ENCODE measurements around the gene FOXP1. TPM values are rescaled to one million over a fixed set of nuclear protein-coding genes. Genes with fewer than 3 reads are reported as not detected.
"Not testable (repeated sequence)": the region's sequence is repeated elsewhere in the genome, so short reads cannot be mapped to it uniquely, and the experiment has no call there.

The FOXP1 gene
- total RNA-seq, 1 experiment from 2014 or later = 24.7 TPM

- no peak for DNase-seq
- H3K36me3 ChIP-seq (replicated peaks; ENCODE audit: control insufficient read depth, insufficient read depth, low read length) = no peaks in the 10 kb centered on the region
- no peak overlapping the region for H3K4me3 ChIP-seq (ENCODE audit: insufficient read depth, low read depth, low read length)
- H3K27me3 ChIP-seq (ENCODE audit: control insufficient read depth, insufficient read depth, low read length) = no peaks in the 10 kb centered on the region
Measured at GRCh38 chr3:71030748-71031147, 552.8 kb downstream of the FOXP1 start.

GRCh38 chr3:71029770-71030169 is 553.8 kb downstream of the FOXP1 start:
- Histone ChIP-seq H3K4me3 (ENCODE audit: insufficient read depth, low read depth, low read length) (no peak overlapping the region), H3K27me3 (ENCODE audit: control insufficient read depth, insufficient read depth, low read length) (no peaks in the 10 kb centered on the region), H3K36me3 (replicated peaks; ENCODE audit: control insufficient read depth, insufficient read depth, low read length) (no peaks in the 10 kb centered on the region)
- DNase-seq = no peak

DNA sequence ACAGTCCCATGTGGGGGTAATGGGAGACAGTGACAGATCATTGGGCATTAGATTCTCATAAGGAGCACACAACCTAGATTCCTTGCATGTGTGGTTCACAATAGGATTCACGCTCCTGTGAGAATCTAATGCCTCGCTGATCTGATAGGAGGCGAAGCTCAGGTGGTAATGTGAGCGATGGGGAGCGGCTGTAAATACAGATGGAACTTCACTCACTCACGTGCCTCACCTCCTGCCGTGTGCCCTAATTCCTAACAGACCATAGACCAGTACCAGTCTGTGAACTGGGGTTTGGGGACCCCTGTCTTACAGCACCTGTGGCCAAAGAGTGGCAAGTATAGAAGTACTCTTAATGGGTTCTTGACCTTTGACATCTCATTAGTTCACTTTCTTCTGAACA is 554.7 kb downstream of the FOXP1 start:
- Histone ChIP-seq H3K27me3 (ENCODE audit: control insufficient read depth, insufficient read depth, low read length) (no peaks in the 10 kb centered on the region), H3K4me3 (ENCODE audit: insufficient read depth, low read depth, low read length) (no peak overlapping the region), H3K36me3 (replicated peaks; ENCODE audit: control insufficient read depth, insufficient read depth, low read length) (no peaks in the 10 kb centered on the region)
- DNase-seq = no peak

GRCh38 chr3:71028184-71028583 is 555.3 kb downstream of the FOXP1 start:
- Histone ChIP-seq H3K4me3 (ENCODE audit: insufficient read depth, low read depth, low read length) (no peak overlapping the region), H3K27me3 (ENCODE audit: control insufficient read depth, insufficient read depth, low read length) (no peaks in the 10 kb centered on the region), H3K36me3 (replicated peaks; ENCODE audit: control insufficient read depth, insufficient read depth, low read length) (no peaks in the 10 kb centered on the region)
- DNase-seq = no peak

GRCh38 chr3:71026634-71027578 is 556.6 kb downstream of the FOXP1 start:
- no peak for DNase-seq
- Histone ChIP-seq H3K36me3 (replicated peaks; ENCODE audit: control insufficient read depth, insufficient read depth, low read length) (no peaks in the 10 kb centered on the region), H3K27me3 (ENCODE audit: control insufficient read depth, insufficient read depth, low read length) (no peaks in the 10 kb centered on the region), H3K4me3 (ENCODE audit: insufficient read depth, low read depth, low read length) (no peak overlapping the region)

- Histone ChIP-seq H3K27me3 (ENCODE audit: control insufficient read depth, insufficient read depth, low read length) (no peaks in the 10 kb centered on the region), H3K36me3 (replicated peaks; ENCODE audit: control insufficient read depth, insufficient read depth, low read length) (no peaks in the 10 kb centered on the region), H3K4me3 (ENCODE audit: insufficient read depth, low read depth, low read length) (no peak overlapping the region)
- no peak for DNase-seq
Measured at GRCh38 chr3:71025516-71025915, 558.0 kb downstream of the FOXP1 start.

GRCh38 chr3:71025010-71025409 is 558.5 kb downstream of the FOXP1 start:
- Histone ChIP-seq H3K4me3 (ENCODE audit: insufficient read depth, low read depth, low read length) (no peak overlapping the region), H3K27me3 (ENCODE audit: control insufficient read depth, insufficient read depth, low read length) (no peaks in the 10 kb centered on the region), H3K36me3 (replicated peaks; ENCODE audit: control insufficient read depth, insufficient read depth, low read length) (no peaks in the 10 kb centered on the region)
- DNase-seq = no peak

DNA sequence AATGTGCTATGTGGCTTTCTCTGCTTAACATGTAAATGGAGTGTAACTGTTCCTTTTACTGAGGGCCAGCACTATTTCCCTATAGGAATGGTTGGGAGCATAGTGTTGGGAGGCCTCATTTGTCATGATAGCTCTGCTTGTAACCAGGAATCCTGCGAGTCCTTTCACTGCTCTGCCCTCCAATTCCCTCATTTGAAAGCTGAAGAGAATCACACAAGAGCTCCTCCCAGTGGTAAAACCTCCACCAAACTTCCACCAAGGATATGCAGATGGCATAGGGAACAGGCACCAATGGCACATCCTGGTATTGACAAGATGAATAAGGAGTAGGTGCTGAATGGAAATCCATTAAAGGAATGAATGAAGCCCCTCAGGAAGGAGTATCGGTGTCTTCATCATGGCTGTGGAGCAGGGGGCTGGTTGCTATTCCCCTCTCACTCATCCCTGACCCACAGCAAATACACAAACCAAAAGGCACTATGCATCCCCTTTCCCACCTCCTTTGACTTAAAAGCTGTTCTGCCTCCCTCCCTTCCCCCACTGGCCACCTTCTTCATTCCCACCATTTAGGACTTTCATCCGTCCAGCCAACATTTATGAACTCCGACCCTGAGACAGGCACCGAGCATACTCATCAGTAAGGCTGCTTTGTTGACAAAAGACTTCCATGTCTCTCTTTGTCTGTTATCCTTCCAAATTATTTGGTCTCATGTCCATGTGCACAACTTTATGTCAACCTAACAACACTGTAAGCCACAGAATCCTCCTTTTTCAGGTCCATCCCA is 560.8 kb downstream of the FOXP1 start:
- Histone ChIP-seq H3K4me3 (ENCODE audit: insufficient read depth, low read depth, low read length) (no peak overlapping the region), H3K27me3 (ENCODE audit: control insufficient read depth, insufficient read depth, low read length) (no peaks in the 10 kb centered on the region), H3K36me3 (replicated peaks; ENCODE audit: control insufficient read depth, insufficient read depth, low read length) (no peaks in the 10 kb centered on the region)
- DNase-seq = peak; percentile 21

GRCh38 chr3:71018799-71019198 is 564.7 kb downstream of the FOXP1 start:
- DNase-seq = no peak
- Histone ChIP-seq H3K36me3 (replicated peaks; ENCODE audit: control insufficient read depth, insufficient read depth, low read length) (no peaks in the 10 kb centered on the region), H3K27me3 (ENCODE audit: control insufficient read depth, insufficient read depth, low read length) (no peaks in the 10 kb centered on the region), H3K4me3 (ENCODE audit: insufficient read depth, low read depth, low read length) (no peak overlapping the region)

DNA sequence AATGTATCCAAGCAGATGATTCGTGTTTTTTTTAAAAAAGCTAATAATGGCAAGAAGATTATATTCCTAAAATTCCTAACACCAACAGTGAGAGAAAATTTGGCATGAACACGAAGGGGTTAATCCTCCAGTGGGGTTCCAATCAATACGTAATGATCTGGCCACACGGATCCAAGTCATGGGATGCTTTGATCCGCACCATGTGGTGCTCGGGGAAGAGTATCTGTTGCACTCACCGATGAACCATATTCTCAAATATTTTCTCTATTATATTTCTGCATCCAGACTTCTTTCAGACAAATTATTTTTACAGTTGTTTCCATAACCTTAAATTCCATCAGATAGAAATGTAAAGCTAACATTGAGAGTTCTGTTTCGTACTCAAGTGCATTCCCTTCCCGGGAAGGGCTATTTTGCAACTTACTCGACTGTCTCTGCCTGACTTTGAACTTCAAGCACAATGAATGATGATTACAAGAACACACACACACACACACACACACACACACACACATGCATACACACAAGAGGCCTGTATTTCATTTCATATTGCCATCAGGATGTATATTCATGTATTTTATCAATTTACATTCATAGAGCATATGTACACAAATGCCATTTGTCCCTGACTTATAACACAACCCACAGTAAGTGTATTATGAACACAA is 567.2 kb downstream of the FOXP1 start:
- Histone ChIP-seq H3K36me3 (replicated peaks; ENCODE audit: control insufficient read depth, insufficient read depth, low read length) (no peaks in the 10 kb centered on the region), H3K4me3 (ENCODE audit: insufficient read depth, low read depth, low read length) (no peak overlapping the region), H3K27me3 (ENCODE audit: control insufficient read depth, insufficient read depth, low read length) (no peaks in the 10 kb centered on the region)
- DNase-seq = no peak

DNA sequence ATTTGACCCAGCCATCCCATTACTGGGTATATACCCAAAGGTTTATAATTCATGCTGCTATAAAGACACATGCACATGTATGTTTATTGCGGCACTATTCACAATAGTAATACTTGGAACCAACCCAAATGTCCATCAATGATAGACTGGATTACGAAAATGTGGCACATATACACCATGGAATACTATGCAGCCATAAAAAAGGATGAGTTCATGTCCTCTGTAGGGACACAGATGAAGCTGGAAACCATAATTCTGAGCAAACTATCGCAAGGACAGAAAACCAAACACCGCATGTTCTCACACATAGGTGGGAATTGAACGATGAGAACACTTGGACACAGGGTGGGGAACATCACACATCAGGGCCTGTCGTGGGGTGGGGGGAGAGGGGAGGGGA is 568.9 kb downstream of the FOXP1 start:
- H3K27me3 ChIP-seq (ENCODE audit: control insufficient read depth, insufficient read depth, low read length); H3K36me3 ChIP-seq (replicated peaks; ENCODE audit: control insufficient read depth, insufficient read depth, low read length); H3K4me3 ChIP-seq (ENCODE audit: insufficient read depth, low read depth, low read length); DNase-seq: not testable (repeated sequence)

GRCh38 chr3:71012971-71013370 is 570.6 kb downstream of the FOXP1 start:
- Histone ChIP-seq H3K4me3 (ENCODE audit: insufficient read depth, low read depth, low read length) (no peak overlapping the region), H3K27me3 (ENCODE audit: control insufficient read depth, insufficient read depth, low read length) (peaks cover 8% of the 10 kb centered on the region), H3K36me3 (replicated peaks; ENCODE audit: control insufficient read depth, insufficient read depth, low read length) (no peaks in the 10 kb centered on the region)
- DNase-seq = no peak

DNA sequence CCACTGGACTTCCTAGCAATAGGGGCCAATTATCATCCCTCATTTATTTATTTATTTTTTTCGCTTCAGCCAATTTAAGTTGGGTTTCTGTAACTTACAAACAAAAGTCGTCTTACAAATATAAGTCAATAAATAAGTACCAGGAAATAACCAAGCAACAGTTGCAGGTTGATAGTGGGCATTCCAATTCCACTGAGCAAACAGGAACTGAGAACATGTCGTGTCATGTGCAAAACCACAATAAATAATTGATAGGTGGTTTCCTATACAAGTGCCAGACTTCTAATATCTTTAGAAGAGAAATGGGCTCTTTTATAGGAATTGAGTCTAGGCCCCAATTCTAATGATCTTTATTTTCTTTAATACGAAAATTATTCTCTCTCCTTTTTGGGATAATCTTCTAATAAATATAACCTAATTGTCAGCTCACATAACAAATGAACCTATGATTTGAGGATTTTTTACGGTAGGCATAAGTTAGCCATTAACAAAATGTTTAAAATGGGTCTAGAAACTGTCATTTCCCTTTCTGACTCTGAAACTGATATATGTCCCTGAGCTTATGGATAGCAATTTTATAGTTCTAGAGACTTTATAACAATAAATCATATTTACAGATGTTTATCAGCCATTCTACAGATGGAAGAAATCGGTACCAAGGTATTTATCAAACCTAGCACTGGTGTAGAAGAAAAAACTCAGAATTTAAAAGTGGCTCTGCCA is 571.8 kb downstream of the FOXP1 start:
- H3K27me3 ChIP-seq (ENCODE audit: control insufficient read depth, insufficient read depth, low read length) = peaks cover 8% of the 10 kb centered on the region
- no peak for DNase-seq
- no peaks in the 10 kb centered on the region for H3K36me3 ChIP-seq (replicated peaks; ENCODE audit: control insufficient read depth, insufficient read depth, low read length)
- no peak overlapping the region for H3K4me3 ChIP-seq (ENCODE audit: insufficient read depth, low read depth, low read length)

Data from H7 (cell line).